ENCODE data around the gene SPIRE2. TPM values are rescaled to one million over a fixed set of nuclear protein-coding genes. Genes with fewer than 3 reads are reported as not detected.

SPIRE2 gene
- total and polyA plus RNA-seq, 2 of the 4 experiments (the other 2 are of a cell fraction) = 0.72 to 1.9 TPM

DNA sequence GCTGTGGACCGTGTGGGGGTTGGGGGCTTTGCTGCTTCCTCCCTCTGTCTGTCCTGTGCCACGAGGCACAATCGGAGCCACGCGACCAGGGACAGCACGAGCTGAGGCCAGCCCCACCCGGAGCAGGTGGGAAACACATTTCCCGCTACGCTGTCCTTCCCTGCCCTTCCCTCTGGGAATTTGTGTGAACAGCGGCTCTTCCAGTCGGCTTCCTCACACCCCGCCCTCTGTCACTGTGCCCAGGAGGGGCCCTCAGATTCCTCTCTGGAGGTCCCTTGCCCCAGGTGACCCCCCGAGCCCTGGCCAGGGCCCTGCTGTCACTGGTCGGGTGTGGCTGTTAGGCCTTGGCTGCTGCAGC is 19.6 kb downstream of the SPIRE2 start:
- Histone ChIP-seq H3K4me3 (ENCODE audit: insufficient read depth, low read depth, low read length) (no peak overlapping the region), H3K79me1 (ENCODE audit: low read depth in 1 of 2, low read length in 2 of 2) (0 out of 4 replicates have a peak, but pooled peaks cover 0 to 2% of the 10 kb centered on the region in 2 experiments), H3K36me3 (ENCODE audit: control insufficient read depth, insufficient read depth, low read length) (no peaks in the 10 kb centered on the region), H3K18ac (ENCODE audit: low read depth, low read length) (no peak overlapping the region), H4K91ac (ENCODE audit: insufficient read depth, low read depth, low read length) (no peak overlapping the region), H3K9me3 (ENCODE audit: control insufficient read depth, insufficient read depth, low read length) (no peaks in the 10 kb centered on the region), H3K9ac (ENCODE audit: low read depth, low read length) (no peak overlapping the region), H4K8ac (ENCODE audit: low read depth in 2 of 2, low read length in 2 of 2) (no peak overlapping the region), H3K27ac (ENCODE audit: insufficient read depth, low read length) (no peak overlapping the region), H3K4ac (ENCODE audit: low read depth, low read length) (no peak overlapping the region), H3K23ac (ENCODE audit: low read depth, low read length) (no peak overlapping the region), H2BK5ac (ENCODE audit: low read depth, low read length, poor library complexity, severe bottlenecking) (no peak overlapping the region), H2AK9ac (replicated peaks; ENCODE audit: low read depth, low read length, poor library complexity) (no peak overlapping the region), H4K20me1 (ENCODE audit: insufficient read depth, low read length) (no peaks in the 10 kb centered on the region), H2AFZ (replicated peaks; ENCODE audit: low read length, poor library complexity) (peak overlapping the region; percentile 29), H3K27me3 (ENCODE audit: control insufficient read depth, insufficient read depth, low read length) (no peaks in the 10 kb centered on the region), H3K14ac (replicated peaks; ENCODE audit: low read depth, low read length) (no peak overlapping the region), H2BK120ac (ENCODE audit: low read depth, low read length) (no peak overlapping the region), H2AK5ac (ENCODE audit: low read depth, low read length) (no peak overlapping the region), H3K4me2 (ENCODE audit: low read depth, low read length) (no peak overlapping the region), H2BK15ac (ENCODE audit: low read depth, low read length) (no peak overlapping the region), H4K5ac (ENCODE audit: low read depth, low read length) (no peak overlapping the region), H3K56ac (ENCODE audit: extremely low read depth, insufficient read depth, low read length) (no peak overlapping the region), H3K4me1 (ENCODE audit: control insufficient read depth, insufficient read depth, low read length) (peaks cover 3% of the 10 kb centered on the region; the same call in 1 of the 2 replicates), H3K9me1 (ENCODE audit: insufficient read depth, low read length) (peaks cover 5% of the 10 kb centered on the region; the same call in 1 of the 2 replicates), H2BK20ac (ENCODE audit: low read depth, low read length) (no peak overlapping the region)
- dilution Hi-C loops (cut with HindIII; ENCODE audit: low sequenced_read_pairs, unreplicated experiment) = no loop called here
- intact Hi-C loops (cut with micrococcal nuclease) = no loop called here
- ATAC-seq (ENCODE audit: low read depth) = no peak
- ChIA-PET POLR2A (ENCODE audit: unreplicated experiment) (no interaction called here), CTCF (no interaction called here)
- in situ Hi-C loops (cut with MboI; ENCODE audit: low sequenced_read_pairs) = no loop called here
- TF ChIP-seq MAFK (IDR thresholded peaks at IDR 0.05; ENCODE audit: low read depth, low read length) (no peak), SMC3 (IDR thresholded peaks at IDR 0.05; ENCODE audit: low read depth, low read length) (no peak), CHD1 (IDR thresholded peaks at IDR 0.05; ENCODE audit: low read depth, low read length) (no peak), BHLHE40 (IDR thresholded peaks at IDR 0.05; ENCODE audit: low read depth, low read length) (no peak), RFX5 (IDR thresholded peaks at IDR 0.05; ENCODE audit: low read depth, low read length) (no peak), NFE2L2 (IDR thresholded peaks at IDR 0.05; ENCODE audit: low read depth, low read length) (no peak), MAZ (IDR thresholded peaks at IDR 0.05; ENCODE audit: borderline replicate concordance, low read depth, low read length) (no peak), CEBPB (IDR thresholded peaks at IDR 0.05; ENCODE audit: low read depth, low read length) (no peak), FOS (IDR thresholded peaks at IDR 0.05; ENCODE audit: low read depth, low read length) (no peak), POLR2A (IDR thresholded peaks at IDR 0.05; ENCODE audit: low read depth, low read length) (no peak)
- TF ChIP-seq, protein P1, sequence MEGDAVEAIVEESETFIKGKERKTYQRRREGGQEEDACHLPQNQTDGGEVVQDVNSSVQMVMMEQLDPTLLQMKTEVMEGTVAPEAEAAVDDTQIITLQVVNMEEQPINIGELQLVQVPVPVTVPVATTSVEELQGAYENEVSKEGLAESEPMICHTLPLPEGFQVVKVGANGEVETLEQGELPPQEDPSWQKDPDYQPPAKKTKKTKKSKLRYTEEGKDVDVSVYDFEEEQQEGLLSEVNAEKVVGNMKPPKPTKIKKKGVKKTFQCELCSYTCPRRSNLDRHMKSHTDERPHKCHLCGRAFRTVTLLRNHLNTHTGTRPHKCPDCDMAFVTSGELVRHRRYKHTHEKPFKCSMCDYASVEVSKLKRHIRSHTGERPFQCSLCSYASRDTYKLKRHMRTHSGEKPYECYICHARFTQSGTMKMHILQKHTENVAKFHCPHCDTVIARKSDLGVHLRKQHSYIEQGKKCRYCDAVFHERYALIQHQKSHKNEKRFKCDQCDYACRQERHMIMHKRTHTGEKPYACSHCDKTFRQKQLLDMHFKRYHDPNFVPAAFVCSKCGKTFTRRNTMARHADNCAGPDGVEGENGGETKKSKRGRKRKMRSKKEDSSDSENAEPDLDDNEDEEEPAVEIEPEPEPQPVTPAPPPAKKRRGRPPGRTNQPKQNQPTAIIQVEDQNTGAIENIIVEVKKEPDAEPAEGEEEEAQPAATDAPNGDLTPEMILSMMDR (conservative IDR thresholded peaks at IDR 0.05; ENCODE audit: low read depth, low read length) = no peak
- TF ChIP-seq, protein P2, sequence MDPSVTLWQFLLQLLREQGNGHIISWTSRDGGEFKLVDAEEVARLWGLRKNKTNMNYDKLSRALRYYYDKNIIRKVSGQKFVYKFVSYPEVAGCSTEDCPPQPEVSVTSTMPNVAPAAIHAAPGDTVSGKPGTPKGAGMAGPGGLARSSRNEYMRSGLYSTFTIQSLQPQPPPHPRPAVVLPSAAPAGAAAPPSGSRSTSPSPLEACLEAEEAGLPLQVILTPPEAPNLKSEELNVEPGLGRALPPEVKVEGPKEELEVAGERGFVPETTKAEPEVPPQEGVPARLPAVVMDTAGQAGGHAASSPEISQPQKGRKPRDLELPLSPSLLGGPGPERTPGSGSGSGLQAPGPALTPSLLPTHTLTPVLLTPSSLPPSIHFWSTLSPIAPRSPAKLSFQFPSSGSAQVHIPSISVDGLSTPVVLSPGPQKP (IDR thresholded peaks at IDR 0.05; ENCODE audit: borderline replicate concordance, low read depth, low read length) = no peak
- 67% methylated on average over 3 of the region's 14 CpGs; no CpG with 5 or more reads in 1 of the 2 experiments for WGBS, 2 experiments (ENCODE audit: extremely low coverage in 2 of 2, insufficient read length in 1 of 2)
- BruUV-seq (replicated peaks) = no TSS peak
- DNase-seq = no peak

All from IMR-90 (cell line).